Stimulated activated CD8-positive, alpha-beta memory T cell treated with anti-CD3 and anti-CD28 coated beads, Interleukin-2, amount 100 ng/mL, for 48 hours (primary cell): Measurements from ENCODE around the gene HDAC4.
A peak's percentile ranks its signal among the peaks of the same experiment; 100 is the strongest.

Source experiments
- DNase-seq, 2 donors: peaks; one replicate each; pipeline ENCODE4 v3.0.0-alpha.2; 2020; ENCODE audit warnings: low read depth in 2 of 2

The HDAC4 gene

GRCh38 chr2:239296020-239296932 lies 104.5 kb downstream of the HDAC4 start:
- DNase-seq, result no peak

- DNase-seq, result no peak
Observed at GRCh38 chr2:239295377-239296019, 105.3 kb downstream of the HDAC4 start.

GRCh38 chr2:239294571-239295054 lies 106.2 kb downstream of the HDAC4 start:
- no peak for DNase-seq

GRCh38 chr2:239293775-239294430 lies 106.9 kb downstream of the HDAC4 start:
- DNase-seq, result peak; percentile 30 to 40

GRCh38 chr2:239292959-239293774 lies 107.7 kb downstream of the HDAC4 start:
- DNase-seq, result no peak

- DNase-seq, result no peak
Observed at GRCh38 chr2:239292531-239292930, 108.3 kb downstream of the HDAC4 start.

GRCh38 chr2:239291475-239292350 lies 109.1 kb downstream of the HDAC4 start:
- no peak for DNase-seq

GRCh38 chr2:239290618-239291474 lies 110.0 kb downstream of the HDAC4 start:
- no peak for DNase-seq

- DNase-seq, result no peak
Observed at GRCh38 chr2:239289545-239289944, 111.3 kb downstream of the HDAC4 start.

- DNase-seq, result no peak
Observed at GRCh38 chr2:239288951-239289511, 111.8 kb downstream of the HDAC4 start.

- no peak for DNase-seq
Observed at GRCh38 chr2:239288237-239288636, 112.6 kb downstream of the HDAC4 start.

- DNase-seq, result no peak
Observed at GRCh38 chr2:239287461-239287860, 113.4 kb downstream of the HDAC4 start.

- DNase-seq, result no peak
Observed at GRCh38 chr2:239286901-239287300, 113.9 kb downstream of the HDAC4 start.

- no peak for DNase-seq
Observed at GRCh38 chr2:239285932-239286230, 114.9 kb downstream of the HDAC4 start.

- no peak for DNase-seq
Observed at GRCh38 chr2:239285071-239285931, 115.5 kb downstream of the HDAC4 start.

GRCh38 chr2:239283961-239284795 lies 116.6 kb downstream of the HDAC4 start:
- no peak for DNase-seq

GRCh38 chr2:239283288-239283945 lies 117.4 kb downstream of the HDAC4 start:
- no peak for DNase-seq
